OCI-LY1 (cell line): ENCODE results near the gene GMDS.

Experiments
- H2AFZ ChIP-seq: fragments of 200-600 bp; sonication (generic), shearing (Covaris generic); 2 replicates; pipeline ENCODE4 v1.6.0; 2014; ENCODE audit warnings: antibody characterized with exemption, mild to moderate bottlenecking, low read length
- H3F3A ChIP-seq: fragments of 200-600 bp; sonication (generic), shearing (Covaris generic); 2 replicates; pipeline ENCODE4 v1.6.0; 2014; ENCODE audit warnings: mild to moderate bottlenecking, antibody characterized with exemption, low read length, moderate library complexity; ENCODE audit not compliant: insufficient read depth
- H3K27ac ChIP-seq: fragments of 200-600 bp; sonication (generic); 2 replicates; pipeline ENCODE4 v1.5.1; 2014; ENCODE audit warnings: low read length, mixed run types, mild to moderate bottlenecking, low read depth; ENCODE audit not compliant: poor library complexity, severe bottlenecking
- H3K27me3 ChIP-seq: fragments of 200-600 bp; sonication (generic); 2 replicates; pipeline ENCODE4 v1.6.0; 2014; ENCODE audit warnings: antibody characterized with exemption, mild to moderate bottlenecking, low read length, moderate library complexity; ENCODE audit not compliant: insufficient read depth
- H3K36me3 ChIP-seq: fragments of 200-600 bp; sonication (generic); 2 replicates; pipeline ENCODE4 v1.6.1; 2014; ENCODE audit warnings: mild to moderate bottlenecking, antibody characterized with exemption, low read length, moderate library complexity, mixed read lengths; ENCODE audit not compliant: insufficient read depth
- H3K4me1 ChIP-seq: fragments of 200-600 bp; sonication (generic); 2 replicates; pipeline ENCODE4 v1.5.1; 2014; ENCODE audit warnings: mild to moderate bottlenecking, low read length, moderate library complexity; ENCODE audit not compliant: insufficient read depth, severe bottlenecking
- H3K4me2 ChIP-seq: fragments of 200-600 bp; sonication (generic), shearing (Covaris generic); 2 replicates; pipeline ENCODE4 v1.6.1; 2014; ENCODE audit warnings: low read length
- H3K4me3 ChIP-seq: fragments of 200-600 bp; sonication (generic); 2 replicates; pipeline ENCODE4 v1.5.1; 2014; ENCODE audit warnings: low read length, low read depth, mild to moderate bottlenecking, mixed read lengths; ENCODE audit not compliant: poor library complexity, severe bottlenecking
- H3K79me2 ChIP-seq: fragments of 200-600 bp; shearing (Covaris generic); 2 replicates; pipeline ENCODE4 v1.6.1; 2016; ENCODE audit warnings: mixed run types, low read length, mixed read lengths; ENCODE audit not compliant: insufficient read depth
- H3K9ac ChIP-seq: fragments of 200-600 bp; sonication (generic), shearing (Covaris generic); 2 replicates; pipeline ENCODE4 v1.6.1; 2014; ENCODE audit warnings: mild to moderate bottlenecking, low read length, mixed read lengths
- H3K9me2 ChIP-seq: fragments of 200-600 bp; sonication (generic), shearing (Covaris generic); 2 replicates; pipeline ENCODE4 v1.6.1; 2014; ENCODE audit warnings: low read depth, mild to moderate bottlenecking, low read length, mixed read lengths
- H3K9me3 ChIP-seq: fragments of 200-600 bp; shearing (Covaris generic); 2 replicates; pipeline ENCODE4 v1.6.1; 2014; ENCODE audit warnings: low read length, mixed read lengths
- H4K20me1 ChIP-seq: fragments of 200-600 bp; sonication (generic), shearing (Covaris generic); 2 replicates; pipeline ENCODE4 v1.6.0; 2016; ENCODE audit warnings: mild to moderate bottlenecking, low read length; ENCODE audit not compliant: insufficient read depth
- CTCF ChIP-seq: fragments of 200-600 bp; sonication (generic), shearing (Covaris generic); IDR thresholded peaks from 2 replicates; pipeline ENCODE4 v1.5.1; 2017; ENCODE audit warnings: mild to moderate bottlenecking, antibody characterized with exemption, low read length, moderate library complexity, mixed read lengths
- EZH2 ChIP-seq: fragments of 200-600 bp; sonication (generic), shearing (Covaris generic); IDR thresholded peaks from 2 replicates; pipeline ENCODE4 v1.8.0; 2017; ENCODE audit warnings: borderline replicate concordance, mixed run types, mild to moderate bottlenecking, antibody characterized with exemption, low read length, moderate library complexity, mixed read lengths

The GMDS gene

GRCh38 chr6:1593286-1593957 is 652.0 kb downstream of the GMDS start:
- H3K9ac ChIP-seq, result no peak overlapping the region
- no peaks in the 10 kb centered on the region for H3K9me3 ChIP-seq
- H3K4me1 ChIP-seq, result no peaks in the 10 kb centered on the region
- no peak overlapping the region for H3K4me3 ChIP-seq
- no peaks in the 10 kb centered on the region for H4K20me1 ChIP-seq
- TF ChIP-seq CTCF (no peak), EZH2 (no peak)
- H3K36me3 ChIP-seq, result no peaks in the 10 kb centered on the region
- H3K4me2 ChIP-seq, result no peak overlapping the region
- peaks cover 4% of the 10 kb centered on the region; the same call in 1 of the 2 replicates for H3K27me3 ChIP-seq
- H3K79me2 ChIP-seq, result no peaks in the 10 kb centered on the region
- H2AFZ ChIP-seq, result no peak overlapping the region
- H3K27ac ChIP-seq, result no peak overlapping the region
- no peaks in the 10 kb centered on the region for H3F3A ChIP-seq
- H3K9me2 ChIP-seq, result no peaks in the 10 kb centered on the region

- no peak overlapping the region for H3K4me3 ChIP-seq
- peaks cover 4% of the 10 kb centered on the region; the same call in 1 of the 2 replicates for H3K27me3 ChIP-seq
- H3F3A ChIP-seq, result no peaks in the 10 kb centered on the region
- H3K9ac ChIP-seq, result no peak overlapping the region
- no peaks in the 10 kb centered on the region for H3K9me2 ChIP-seq
- no peak overlapping the region for H3K4me2 ChIP-seq
- no peaks in the 10 kb centered on the region for H3K9me3 ChIP-seq
- no peaks in the 10 kb centered on the region for H3K4me1 ChIP-seq
- H2AFZ ChIP-seq, result no peak overlapping the region
- no peaks in the 10 kb centered on the region for H3K36me3 ChIP-seq
- no peaks in the 10 kb centered on the region for H3K79me2 ChIP-seq
- no peak for TF ChIP-seq CTCF
- no peak for TF ChIP-seq EZH2
- H3K27ac ChIP-seq, result no peak overlapping the region
- H4K20me1 ChIP-seq, result no peaks in the 10 kb centered on the region
These were observed 652.6 kb downstream of the GMDS start for GRCh38 chr6:1592852-1593251.

GRCh38 chr6:1591926-1592325 is 653.5 kb downstream of the GMDS start:
- H3K27ac ChIP-seq, result no peak overlapping the region
- H3K9me3 ChIP-seq, result no peaks in the 10 kb centered on the region
- no peaks in the 10 kb centered on the region for H3K9me2 ChIP-seq
- H3K36me3 ChIP-seq, result no peaks in the 10 kb centered on the region
- H3K9ac ChIP-seq, result no peak overlapping the region
- no peak overlapping the region for H2AFZ ChIP-seq
- no peaks in the 10 kb centered on the region for H3F3A ChIP-seq
- H4K20me1 ChIP-seq, result no peaks in the 10 kb centered on the region
- H3K4me1 ChIP-seq, result no peaks in the 10 kb centered on the region
- H3K4me3 ChIP-seq, result no peak overlapping the region
- TF ChIP-seq EZH2 (no peak), CTCF (no peak)
- H3K79me2 ChIP-seq, result no peaks in the 10 kb centered on the region
- peaks cover 9% of the 10 kb centered on the region; the same call in 1 of the 2 replicates for H3K27me3 ChIP-seq
- H3K4me2 ChIP-seq, result no peak overlapping the region
